Measurements from ENCODE around the gene DMBX1. TPM values are rescaled to one million over a fixed set of nuclear protein-coding genes. Genes with fewer than 3 reads are reported as not detected.

Gene DMBX1
- total and polyA plus RNA-seq, 7 donors = not detected

DNA sequence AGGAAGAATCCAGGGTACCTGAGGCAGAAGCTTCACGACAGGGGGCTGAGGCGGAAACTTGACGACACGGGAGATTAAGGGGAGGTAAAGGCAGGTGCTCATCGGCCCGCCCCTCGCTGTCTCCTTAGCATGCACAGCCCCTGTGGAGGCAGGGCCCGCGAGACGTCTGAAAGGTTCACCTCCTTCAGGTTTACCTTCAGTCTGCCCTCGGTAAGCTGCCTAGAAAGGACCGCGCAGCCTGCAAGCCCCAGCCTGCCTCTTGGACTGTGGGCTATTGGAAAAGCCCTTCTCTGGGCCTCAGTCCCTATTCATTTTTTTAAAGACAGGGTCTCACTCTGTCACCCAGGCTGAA, 33.3 kb downstream of the DMBX1 start:
- Histone ChIP-seq H3K36me3 (no peaks in the 10 kb centered on the region), H3K27ac (no peak overlapping the region), H3K27me3 (peaks cover 0 to 39% (median 10%) of the 10 kb centered on the region in 3 donors), H3K4me1 (peaks cover 0 to 16% (median 2%) of the 10 kb centered on the region in 4 donors), H3K9me3 (no peaks in the 10 kb centered on the region), H3K4me3 (no peak overlapping the region)
- TF ChIP-seq EP300 (IDR thresholded peaks at IDR 0.05) (no peak), POLR2AphosphoS5 (IDR thresholded peaks at IDR 0.05) (no peak), POLR2A (IDR thresholded peaks at IDR 0.05) (no peak)
- TF ChIP-seq, protein P1, sequence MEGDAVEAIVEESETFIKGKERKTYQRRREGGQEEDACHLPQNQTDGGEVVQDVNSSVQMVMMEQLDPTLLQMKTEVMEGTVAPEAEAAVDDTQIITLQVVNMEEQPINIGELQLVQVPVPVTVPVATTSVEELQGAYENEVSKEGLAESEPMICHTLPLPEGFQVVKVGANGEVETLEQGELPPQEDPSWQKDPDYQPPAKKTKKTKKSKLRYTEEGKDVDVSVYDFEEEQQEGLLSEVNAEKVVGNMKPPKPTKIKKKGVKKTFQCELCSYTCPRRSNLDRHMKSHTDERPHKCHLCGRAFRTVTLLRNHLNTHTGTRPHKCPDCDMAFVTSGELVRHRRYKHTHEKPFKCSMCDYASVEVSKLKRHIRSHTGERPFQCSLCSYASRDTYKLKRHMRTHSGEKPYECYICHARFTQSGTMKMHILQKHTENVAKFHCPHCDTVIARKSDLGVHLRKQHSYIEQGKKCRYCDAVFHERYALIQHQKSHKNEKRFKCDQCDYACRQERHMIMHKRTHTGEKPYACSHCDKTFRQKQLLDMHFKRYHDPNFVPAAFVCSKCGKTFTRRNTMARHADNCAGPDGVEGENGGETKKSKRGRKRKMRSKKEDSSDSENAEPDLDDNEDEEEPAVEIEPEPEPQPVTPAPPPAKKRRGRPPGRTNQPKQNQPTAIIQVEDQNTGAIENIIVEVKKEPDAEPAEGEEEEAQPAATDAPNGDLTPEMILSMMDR (IDR thresholded peaks at IDR 0.05) = no peak
- WGBS, 2 donors = 76 to 87% methylated on average over 13 of the region's 13 CpGs
- intact Hi-C loops (cut with DNase I) = no loop called here
- no peak for DNase-seq

DNA sequence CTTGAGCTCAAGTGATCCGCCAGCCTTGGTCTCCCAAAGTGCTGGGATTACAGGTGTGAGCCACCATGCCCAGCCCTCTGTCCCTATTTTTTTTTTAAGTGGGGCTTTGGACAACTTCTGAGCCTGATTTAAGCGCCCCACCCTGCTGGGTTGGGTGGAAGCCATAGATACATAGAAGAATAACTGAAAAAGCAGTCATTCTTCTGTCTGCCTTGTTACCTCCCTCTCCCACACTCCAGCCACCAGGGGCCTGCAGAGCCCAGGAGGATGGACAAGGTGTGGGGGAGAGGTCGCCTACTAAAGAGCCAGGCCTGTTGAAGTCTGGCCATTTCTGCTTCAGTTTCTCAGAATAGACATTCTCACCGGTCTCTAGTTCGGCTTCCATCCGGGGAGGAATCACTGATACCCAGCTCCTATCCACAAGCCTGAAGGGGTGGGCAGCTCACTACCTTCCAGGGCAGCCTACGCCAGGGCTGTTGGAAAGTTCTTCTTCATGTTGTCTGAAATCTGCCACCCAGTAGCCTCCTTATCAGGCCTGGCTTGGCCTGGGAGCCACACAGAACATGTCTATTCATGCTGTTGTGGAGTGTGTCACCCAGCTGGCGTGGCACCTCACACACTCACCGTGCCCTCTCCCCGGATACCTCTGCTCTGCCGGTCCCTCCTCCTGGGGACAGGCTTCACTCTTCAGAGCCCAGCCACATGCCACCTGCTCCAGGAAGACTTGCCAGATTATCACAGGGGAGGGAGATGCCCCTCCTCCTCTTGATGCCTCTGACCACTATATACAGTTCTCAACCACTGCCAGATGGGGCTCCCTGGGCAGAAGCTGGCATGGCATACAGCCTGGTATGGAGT, 34.1 kb downstream of the DMBX1 start:
- no peak for DNase-seq
- 82 to 85% methylated on average over 11 of the region's 11 CpGs for WGBS, 2 donors
- no peak for TF ChIP-seq EP300 (IDR thresholded peaks at IDR 0.05)
- Histone ChIP-seq H3K4me1 (peaks cover 0 to 16% (median 2%) of the 10 kb centered on the region in 4 donors), H3K9me3 (no peaks in the 10 kb centered on the region), H3K36me3 (no peaks in the 10 kb centered on the region), H3K27ac (no peak overlapping the region), H3K4me3 (no peak overlapping the region), H3K27me3 (peaks cover 0 to 38% (median 11%) of the 10 kb centered on the region in 3 donors)
- intact Hi-C loops (cut with DNase I) = no loop called here

DNA sequence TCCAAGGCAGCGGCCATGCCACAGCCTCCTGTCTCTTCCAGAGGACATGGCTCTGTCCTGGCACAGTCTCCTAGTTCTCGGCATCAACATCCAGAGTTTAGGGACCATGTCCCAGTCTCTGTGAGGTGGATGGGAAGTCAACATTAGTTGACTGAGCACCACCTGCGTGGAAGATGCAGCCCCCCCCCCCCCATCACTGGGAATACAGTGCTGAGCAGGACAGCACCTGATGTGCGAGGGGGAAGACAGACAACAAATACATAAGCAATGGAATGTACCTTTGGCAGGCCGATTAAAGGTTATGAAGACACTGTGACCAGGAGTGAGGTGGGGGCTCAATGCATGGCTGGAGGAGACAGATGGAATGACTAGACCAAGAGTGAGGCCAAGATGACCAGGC, 35.2 kb downstream of the DMBX1 start:
- Histone ChIP-seq H3K27me3 (peaks cover 0 to 37% (median 11%) of the 10 kb centered on the region in 3 donors), H3K4me1 (peaks cover 0 to 16% (median 2%) of the 10 kb centered on the region in 4 donors), H3K27ac (no peak overlapping the region), H3K36me3 (no peaks in the 10 kb centered on the region), H3K9me3 (no peaks in the 10 kb centered on the region), H3K4me3 (no peak overlapping the region)
- 80 to 82% methylated on average over 5 of the region's 5 CpGs for WGBS, 2 donors
- DNase-seq = no peak
- intact Hi-C loops (cut with DNase I) = no loop called here
- TF ChIP-seq, protein P1 (IDR thresholded peaks at IDR 0.05) = no peak
- TF ChIP-seq EP300 (IDR thresholded peaks at IDR 0.05) (no peak), POLR2AphosphoS5 (IDR thresholded peaks at IDR 0.05) (no peak), POLR2A (IDR thresholded peaks at IDR 0.05) (no peak)

DNA sequence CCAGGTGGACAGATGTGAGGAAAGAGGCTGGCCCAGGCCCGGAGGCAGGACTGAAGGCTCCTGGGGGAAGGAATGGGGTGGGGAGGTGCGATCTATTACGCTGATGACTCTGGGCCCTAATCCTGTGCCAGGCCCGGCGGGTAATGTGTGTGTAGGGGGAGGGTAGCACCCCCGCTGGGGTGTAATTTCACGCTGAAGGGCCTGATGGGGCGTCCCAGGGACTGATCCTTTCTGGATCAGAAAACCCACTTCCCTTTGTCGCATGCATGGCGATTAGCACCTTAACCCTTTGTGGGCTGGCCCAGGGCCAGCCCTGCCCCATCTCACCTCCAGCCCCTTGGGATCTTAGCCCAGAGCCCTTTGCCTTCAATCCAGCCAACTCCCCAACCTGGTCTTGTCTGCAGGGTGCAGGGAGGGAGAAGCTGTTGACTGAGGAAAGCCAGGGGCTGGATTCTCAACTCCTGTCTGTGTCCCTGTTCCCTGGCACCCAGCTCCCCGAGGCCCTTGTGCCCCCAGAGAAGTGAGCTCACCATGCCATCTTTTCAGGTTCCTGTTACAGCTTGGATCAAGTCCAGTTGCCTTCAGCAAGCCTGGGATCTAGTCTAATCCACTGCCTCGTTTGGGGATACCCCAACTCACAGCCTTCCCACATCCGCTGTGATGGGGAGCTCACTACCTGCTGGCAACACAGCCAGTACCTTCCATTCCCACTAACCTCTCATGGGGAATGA, 35.8 kb downstream of the DMBX1 start:
- TF ChIP-seq EP300 (IDR thresholded peaks at IDR 0.05) (no peak), POLR2AphosphoS5 (IDR thresholded peaks at IDR 0.05) (no peak), POLR2A (IDR thresholded peaks at IDR 0.05) (no peak)
- TF ChIP-seq, protein P1 (IDR thresholded peaks at IDR 0.05) = no peak
- no peak for DNase-seq
- Histone ChIP-seq H3K27ac (no peak overlapping the region), H3K27me3 (peaks cover 0 to 38% (median 11%) of the 10 kb centered on the region in 3 donors), H3K9me3 (no peaks in the 10 kb centered on the region), H3K36me3 (no peaks in the 10 kb centered on the region), H3K4me3 (no peak overlapping the region), H3K4me1 (peaks cover 0 to 10% (median 1%) of the 10 kb centered on the region in 4 donors)
- intact Hi-C loops (cut with DNase I) = no loop called here
- 59 to 83% methylated on average over 13 of the region's 13 CpGs for WGBS, 2 donors

DNA sequence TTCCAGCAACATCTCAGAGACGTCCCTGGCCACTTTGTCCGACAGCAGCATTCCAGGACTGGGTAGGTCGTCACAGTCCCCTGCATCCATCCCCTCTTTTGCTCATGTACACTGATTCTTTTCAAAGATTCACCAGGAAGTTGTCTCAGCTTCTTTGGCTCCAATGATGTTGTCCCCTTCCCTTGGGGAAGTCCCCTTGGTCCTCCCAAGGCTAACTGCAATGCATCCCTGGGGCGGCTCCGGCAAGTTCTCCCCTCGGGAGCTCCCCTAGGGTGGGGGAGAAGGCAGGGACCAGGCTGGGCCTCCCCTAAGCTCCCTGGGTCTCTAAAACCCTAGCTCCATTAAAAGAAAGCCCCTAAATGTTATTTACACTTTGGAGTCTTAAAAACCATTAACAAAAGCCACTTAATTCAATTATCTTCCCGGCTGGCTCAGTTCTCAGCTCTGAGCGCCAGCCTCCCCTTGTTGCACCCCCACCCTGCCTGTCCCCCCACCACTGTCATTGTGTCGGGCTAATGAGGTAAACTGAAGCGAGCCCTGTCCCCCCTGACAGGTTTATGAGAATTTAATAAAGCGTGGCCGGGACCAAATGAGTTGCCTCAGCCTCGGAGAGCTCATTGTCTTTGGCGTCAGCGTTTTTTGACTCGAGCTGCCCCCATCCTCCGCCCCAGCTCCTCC, 36.5 kb downstream of the DMBX1 start:
- peaks cover 0 to 38% (median 11%) of the 10 kb centered on the region in 3 donors for H3K27me3 ChIP-seq

More for the DNA sequence above, 36.5 kb downstream of the DMBX1 start:
- peaks cover 0 to 4% (median 0%) of the 10 kb centered on the region in 4 donors for H3K4me1 ChIP-seq
- H3K36me3 ChIP-seq = no peaks in the 10 kb centered on the region
- DNase-seq = no peak
- H3K27ac ChIP-seq = no peak overlapping the region
- intact Hi-C loops (cut with DNase I) = no loop called here
- TF ChIP-seq POLR2A (IDR thresholded peaks at IDR 0.05) = no peak
- TF ChIP-seq POLR2AphosphoS5 (IDR thresholded peaks at IDR 0.05) = no peak
- TF ChIP-seq EP300 (IDR thresholded peaks at IDR 0.05) = no peak
- H3K4me3 ChIP-seq = no peak overlapping the region
- H3K9me3 ChIP-seq = no peaks in the 10 kb centered on the region
- 42 to 72% methylated on average over 17 of the region's 17 CpGs for WGBS, 2 donors

Data from sigmoid colon (tissue), 7 donors.